Measurements from ENCODE around the gene TDP1. TPM values are rescaled to one million over a fixed set of nuclear protein-coding genes. Genes with fewer than 3 reads are reported as not detected.

TDP1 gene
- total and polyA plus RNA-seq, 2 of the 4 experiments (the other 2 are of a cell fraction): 23.3 to 53.1 TPM

GRCh38 chr14:89977668-89978067 lies 21.9 kb downstream of the TDP1 start:
- Histone ChIP-seq H4K8ac (ENCODE audit: low read depth in 2 of 2, low read length in 2 of 2) (no peak overlapping the region), H3K14ac (replicated peaks; ENCODE audit: low read depth, low read length) (no peak overlapping the region)
- ATAC-seq (ENCODE audit: low read depth): no peak

More at GRCh38 chr14:89977668-89978067, 21.9 kb downstream of the TDP1 start:
- Histone ChIP-seq H3K27me3 (ENCODE audit: control insufficient read depth, insufficient read depth, low read length) (no peaks in the 10 kb centered on the region), H3K56ac (ENCODE audit: extremely low read depth, insufficient read depth, low read length) (no peak overlapping the region), H3K36me3 (ENCODE audit: control insufficient read depth, insufficient read depth, low read length) (peaks cover 26% of the 10 kb centered on the region), H3K4me3 (ENCODE audit: insufficient read depth, low read depth, low read length) (no peak overlapping the region), H2AFZ (replicated peaks; ENCODE audit: low read length, poor library complexity) (no peak overlapping the region), H3K27ac (ENCODE audit: insufficient read depth, low read length) (no peak overlapping the region), H4K91ac (ENCODE audit: insufficient read depth, low read depth, low read length) (no peak overlapping the region), H3K9me1 (ENCODE audit: insufficient read depth, low read length) (no peaks in the 10 kb centered on the region; the same call in 1 of the 2 replicates), H4K20me1 (ENCODE audit: insufficient read depth, low read length) (no peaks in the 10 kb centered on the region; the same call in 1 of the 2 replicates), H3K9ac (ENCODE audit: low read depth, low read length) (no peak overlapping the region), H2BK120ac (ENCODE audit: low read depth, low read length) (no peak overlapping the region), H2BK5ac (ENCODE audit: low read depth, low read length, poor library complexity, severe bottlenecking) (no peak overlapping the region), H3K18ac (ENCODE audit: low read depth, low read length) (no peak overlapping the region), H3K9me3 (ENCODE audit: control insufficient read depth, insufficient read depth, low read length) (no peaks in the 10 kb centered on the region), H2BK15ac (ENCODE audit: low read depth, low read length) (no peak overlapping the region), H3K23ac (ENCODE audit: low read depth, low read length) (no peak overlapping the region), H3K79me1 (ENCODE audit: low read depth in 1 of 2, low read length in 2 of 2) (peaks cover 3 to 6% of the 10 kb centered on the region in 2 experiments; a peak in 1 of 4 replicates), H3K4ac (ENCODE audit: low read depth, low read length) (no peak overlapping the region), H2AK9ac (replicated peaks; ENCODE audit: low read depth, low read length, poor library complexity) (no peak overlapping the region), H3K4me2 (ENCODE audit: low read depth, low read length) (no peak overlapping the region), H2AK5ac (ENCODE audit: low read depth, low read length) (no peak overlapping the region), H3K4me1 (ENCODE audit: control insufficient read depth, insufficient read depth, low read length) (no peaks in the 10 kb centered on the region), H2BK20ac (ENCODE audit: low read depth, low read length) (no peak overlapping the region), H4K5ac (ENCODE audit: low read depth, low read length) (no peak overlapping the region)
- dilution Hi-C loops (cut with HindIII; ENCODE audit: low sequenced_read_pairs, unreplicated experiment) (no loop called here), in situ Hi-C loops (cut with MboI; ENCODE audit: low sequenced_read_pairs) (no loop called here), intact Hi-C loops (cut with micrococcal nuclease) (no loop called here)
- no TSS peak for BruUV-seq (replicated peaks)
- DNase-seq: no peak
- ChIA-PET CTCF (interaction anchor here (0.9 to 1.7 kb wide), 2 partner anchors 82 to 258 kb away, joined by 3 to 5 read pairs; no protein-coding TSS in a partner anchor), POLR2A (ENCODE audit: unreplicated experiment) (no interaction called here)
- WGBS, 2 experiments (ENCODE audit: extremely low coverage in 2 of 2, insufficient read length in 1 of 2): 92% methylated on average over 2 of the region's 4 CpGs; no CpG with 5 or more reads in 1 of the 2 experiments
- TF ChIP-seq CEBPB (IDR thresholded peaks at IDR 0.05; ENCODE audit: low read depth, low read length) (no peak), CTCF (conservative IDR thresholded peaks at IDR 0.05; ENCODE audit: low read depth, low read length) (no peak), MXI1 (IDR thresholded peaks at IDR 0.05; ENCODE audit: borderline replicate concordance, low read depth, low read length) (no peak), MAZ (IDR thresholded peaks at IDR 0.05; ENCODE audit: borderline replicate concordance, low read depth, low read length) (no peak), ELK1 (IDR thresholded peaks at IDR 0.05; ENCODE audit: borderline replicate concordance, low read depth, low read length) (no peak), RAD21 (IDR thresholded peaks at IDR 0.05; ENCODE audit: low read length) (no peak), NFE2L2 (IDR thresholded peaks at IDR 0.05; ENCODE audit: low read depth, low read length) (no peak), BHLHE40 (IDR thresholded peaks at IDR 0.05; ENCODE audit: low read depth, low read length) (no peak), POLR2A (IDR thresholded peaks at IDR 0.05; ENCODE audit: low read depth, low read length) (no peak), SMC3 (IDR thresholded peaks at IDR 0.05; ENCODE audit: low read depth, low read length) (no peak), FOS (IDR thresholded peaks at IDR 0.05; ENCODE audit: low read depth, low read length) (no peak), MAFK (IDR thresholded peaks at IDR 0.05; ENCODE audit: low read depth, low read length) (no peak)
